AG09319 (cell line): ENCODE measurements around the gene FOXP1.

Experiments
- DNase-seq: peaks from one replicate; pipeline ENCODE4 v3.0.0-alpha.2; 2010; ENCODE audit warnings: low read depth; ENCODE audit errors: extremely low read depth
- CTCF ChIP-seq: IDR thresholded peaks from 2 replicates; pipeline ENCODE4 v1.5.1; 2011; ENCODE audit warnings: low read depth, mild to moderate bottlenecking, inconsistent platforms, low read length, moderate library complexity

Gene FOXP1

GRCh38 chr3:71247958-71248335 lies 335.6 kb downstream of the FOXP1 start:
- no peak for TF ChIP-seq CTCF
- no peak for DNase-seq

GRCh38 chr3:71247221-71247957 lies 336.1 kb downstream of the FOXP1 start:
- no peak for TF ChIP-seq CTCF
- no peak for DNase-seq

GRCh38 chr3:71245971-71246880 lies 337.3 kb downstream of the FOXP1 start:
- no peak for TF ChIP-seq CTCF
- no peak for DNase-seq

GRCh38 chr3:71244826-71245488 lies 338.6 kb downstream of the FOXP1 start:
- no peak for DNase-seq
- TF ChIP-seq CTCF, result no peak

- TF ChIP-seq CTCF, result no peak
- DNase-seq, result no peak
Measured at GRCh38 chr3:71244153-71244825, 339.2 kb downstream of the FOXP1 start.

GRCh38 chr3:71243229-71243628 lies 340.3 kb downstream of the FOXP1 start:
- no peak for TF ChIP-seq CTCF
- no peak for DNase-seq
